ENCODE results near the gene TEX48. TPM values are rescaled to one million over a fixed set of nuclear protein-coding genes. Genes with fewer than 3 reads are reported as not detected.

Gene TEX48
- polyA plus RNA-seq, 2 of the 4 experiments (the other 2 are of a cell fraction) = not detected

DNA sequence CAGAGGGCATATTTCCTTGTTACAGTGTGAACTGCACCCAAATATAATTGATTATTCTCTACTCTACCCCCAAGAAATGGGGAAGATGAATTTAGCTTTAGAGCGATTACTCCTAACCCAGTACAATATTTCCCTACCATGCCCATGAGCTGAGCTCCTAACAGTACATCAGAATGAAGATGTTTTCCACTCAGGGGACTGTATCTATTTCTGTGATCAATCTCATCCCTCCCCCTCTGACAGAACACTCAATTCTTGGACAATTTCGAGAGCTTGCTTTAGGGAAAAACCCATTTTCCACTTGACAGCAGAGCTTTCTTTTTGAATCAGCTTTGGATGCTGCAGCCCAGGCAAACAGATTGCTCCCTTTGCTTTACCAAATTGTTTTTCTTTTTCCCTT is 24.7 kb upstream of the TEX48 start:
- ATAC-seq = no peak
- no peak overlapping the region for H3K4me3 ChIP-seq
- DNase-seq (ENCODE audit: low read depth in 1 of 2, low spot score in 1 of 2) = no peak
- no peak overlapping the region for H3K4me2 ChIP-seq
- TF ChIP-seq ESRRA (IDR thresholded peaks at IDR 0.05; ENCODE audit: borderline replicate concordance, low read length) (no peak), HMGXB4 (CRISPR knock-in tag; IDR thresholded peaks at IDR 0.05; ENCODE audit: borderline replicate concordance) (no peak), HES2 (IDR thresholded peaks at IDR 0.05) (no peak), ZFP36 (IDR thresholded peaks at IDR 0.05; ENCODE audit: borderline replicate concordance, partially characterized antibody) (no peak), CHD4 (IDR thresholded peaks at IDR 0.05; ENCODE audit: borderline replicate concordance) (no peak), FOSL2 (IDR thresholded peaks at IDR 0.05) (no peak), FOSL2 (CRISPR knock-in tag; IDR thresholded peaks at IDR 0.05) (no peak), MYC (IDR thresholded peaks at IDR 0.05; ENCODE audit: borderline replicate concordance, low read length) (no peak), FOSB (CRISPR knock-in tag; IDR thresholded peaks at IDR 0.05) (no peak), REST (IDR thresholded peaks at IDR 0.05) (no peak), KDM1A (IDR thresholded peaks at IDR 0.05; ENCODE audit: low read depth) (no peak), POLR2AphosphoS2 (conservative IDR thresholded peaks at IDR 0.05; ENCODE audit: low read length) (no peak), CHD2 (IDR thresholded peaks at IDR 0.05; ENCODE audit: low read length, partially characterized antibody) (no peak), HEYL (CRISPR knock-in tag; IDR thresholded peaks at IDR 0.05) (no peak), NR3C1 (IDR thresholded peaks at IDR 0.05) (no peak), ZSCAN20 (CRISPR knock-in tag; IDR thresholded peaks at IDR 0.05) (no peak), RCOR1 (IDR thresholded peaks at IDR 0.05; ENCODE audit: low read depth, low read length) (no peak), HOXB13 (CRISPR knock-in tag; IDR thresholded peaks at IDR 0.05; ENCODE audit: low read depth) (no peak), GATA3 (IDR thresholded peaks at IDR 0.05; ENCODE audit: borderline replicate concordance) (no peak)
- 53% methylated on average over 2 of the region's 2 CpGs for whole genome bisulfite sequencing (ENCODE audit: missing lambda C conversion rate)
- ChIA-PET POLR2A (interaction anchor here (1.2 kb wide), 1 partner anchor 15 kb away, joined by 3 read pairs; no protein-coding TSS in a partner anchor), CTCF (interaction anchor here (1.2 to 2.6 kb wide), 8 partner anchors 13 to 200 kb away, joined by 3 to 12 read pairs (median 6); partner anchors contain the start of gene TEX48)
- FAIRE-seq = no peak
- H3K4me1 ChIP-seq = no peaks in the 10 kb centered on the region
- no peak overlapping the region for H3K27ac ChIP-seq
- no peaks in the 10 kb centered on the region for H3K9me3 ChIP-seq

GRCh38 chr9:114701988-114702387 is 20.0 kb upstream of the TEX48 start:
- ATAC-seq (no peak), DNase-seq (ENCODE audit: low read depth in 1 of 2, low spot score in 1 of 2) (no peak), FAIRE-seq (no peak)
- Histone ChIP-seq H3K27ac (no peak overlapping the region), H3K4me3 (no peak overlapping the region), H3K9me3 (no peaks in the 10 kb centered on the region), H3K4me2 (no peak overlapping the region), H3K4me1 (no peaks in the 10 kb centered on the region)
- ChIA-PET POLR2A (no interaction called here), CTCF (interaction anchor here (0.7 to 1.3 kb wide), 2 partner anchors 21 to 205 kb away, joined by 3 to 4 read pairs; no protein-coding TSS in a partner anchor)
- no peak for TF ChIP-seq CHD4 (IDR thresholded peaks at IDR 0.05; ENCODE audit: borderline replicate concordance)
- no peak for TF ChIP-seq CEBPB (IDR thresholded peaks at IDR 0.05)
- no peak for TF ChIP-seq POLR2AphosphoS2 (conservative IDR thresholded peaks at IDR 0.05; ENCODE audit: low read length)
- TF ChIP-seq PHF8 (IDR thresholded peaks at IDR 0.05; ENCODE audit: borderline replicate concordance, low read depth) = no peak
- no peak for TF ChIP-seq CBX8 (IDR thresholded peaks at IDR 0.05)
- no peak for TF ChIP-seq RNF2 (IDR thresholded peaks at IDR 0.05; ENCODE audit: borderline replicate concordance, low read depth)
- TF ChIP-seq HEYL (CRISPR knock-in tag; IDR thresholded peaks at IDR 0.05) = no peak
- no peak for TF ChIP-seq ZC3H11A (IDR thresholded peaks at IDR 0.05)
- TF ChIP-seq ZFP36 (IDR thresholded peaks at IDR 0.05; ENCODE audit: borderline replicate concordance, partially characterized antibody) = no peak
- TF ChIP-seq FOSB (CRISPR knock-in tag; IDR thresholded peaks at IDR 0.05) = no peak
- no peak for TF ChIP-seq HOXA7 (CRISPR knock-in tag; IDR thresholded peaks at IDR 0.05)
- no peak for TF ChIP-seq REST (IDR thresholded peaks at IDR 0.05)
- no peak for TF ChIP-seq HOXB5 (CRISPR knock-in tag; IDR thresholded peaks at IDR 0.05)
- no peak for TF ChIP-seq RAD21 (conservative IDR thresholded peaks at IDR 0.05 in 1 of 2, IDR thresholded peaks at IDR 0.05 in 1 of 2)
- TF ChIP-seq, protein P1, sequence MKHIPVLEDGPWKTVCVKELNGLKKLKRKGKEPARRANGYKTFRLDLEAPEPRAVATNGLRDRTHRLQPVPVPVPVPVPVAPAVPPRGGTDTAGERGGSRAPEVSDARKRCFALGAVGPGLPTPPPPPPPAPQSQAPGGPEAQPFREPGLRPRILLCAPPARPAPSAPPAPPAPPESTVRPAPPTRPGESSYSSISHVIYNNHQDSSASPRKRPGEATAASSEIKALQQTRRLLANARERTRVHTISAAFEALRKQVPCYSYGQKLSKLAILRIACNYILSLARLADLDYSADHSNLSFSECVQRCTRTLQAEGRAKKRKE (CRISPR knock-in tag; IDR thresholded peaks at IDR 0.05; ENCODE audit: low read depth) = no peak

Data from A549 (cell line).